Measurements from ENCODE around the gene CYP3A7. TPM values are rescaled to one million over a fixed set of nuclear protein-coding genes. Genes with fewer than 3 reads are reported as not detected.
A peak's percentile ranks its signal among the peaks of the same experiment; 100 is the strongest.

Gene CYP3A7
- total and polyA plus RNA-seq, 9 of the 15 experiments (the other 6 are each of a cell fraction or from before 2014, with no cell fraction given) = 0.20 TPM; not detected in 8

DNA sequence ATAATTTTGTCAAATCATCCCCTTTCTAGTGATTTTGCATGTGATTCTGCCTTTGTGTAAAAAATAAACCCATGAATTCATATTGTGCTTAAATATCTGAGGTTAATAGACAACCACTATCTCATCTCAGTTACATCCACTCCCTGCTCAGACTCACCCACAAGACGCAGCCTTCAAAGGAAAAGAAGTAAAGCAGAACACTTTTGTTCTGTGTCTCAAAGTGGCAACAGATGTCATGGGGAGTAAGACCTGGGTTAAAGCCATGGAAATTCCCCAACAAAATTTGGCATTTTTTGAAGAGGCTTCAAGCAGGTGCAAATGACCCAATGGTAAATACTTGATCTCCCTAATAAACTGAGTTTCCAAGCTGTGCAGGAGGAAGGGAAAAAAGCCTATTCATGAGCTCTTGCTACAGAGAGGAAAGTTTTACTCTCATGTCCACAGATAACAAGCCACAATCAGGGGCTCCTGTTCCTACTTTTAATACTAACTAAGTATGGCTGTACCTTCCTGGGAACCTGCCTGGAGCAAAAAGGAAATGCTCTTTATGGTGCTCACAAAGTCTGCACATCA, 4.7 kb downstream of the CYP3A7 start:
- no peaks in the 10 kb centered on the region for H3K9me3 ChIP-seq (replicated peaks; ENCODE audit: control insufficient read depth, insufficient read depth, low read depth, low read length)
- ATAC-seq = no peak
- no peak overlapping the region for H3K4me2 ChIP-seq (ENCODE audit: insufficient read depth, low read length)
- H3K9ac ChIP-seq (ENCODE audit: insufficient read depth in 1 of 2, low read depth in 2 of 2, low read length in 2 of 2) = no peak overlapping the region
- ChIA-PET CTCF (ENCODE audit: low intra/inter-chr PET ratio) (no interaction called here), POLR2A (interaction anchor here (0.7 to 2.0 kb wide), 2 partner anchors 9 to 101 kb away, joined by 3 to 6 read pairs; no protein-coding TSS in a partner anchor)
- H3K9me1 ChIP-seq (ENCODE audit: control insufficient read depth, insufficient read depth, low read length) = no peaks in the 10 kb centered on the region
- intact Hi-C loops (cut with micrococcal nuclease) (no loop called here), in situ Hi-C loops (cut with MboI) (no loop called here)
- H3K27me3 ChIP-seq (ENCODE audit: control insufficient read depth in 2 of 2, insufficient read depth in 2 of 2, low read length in 2 of 2) = no peaks in the 10 kb centered on the region
- no peaks in the 10 kb centered on the region for H4K20me1 ChIP-seq (replicated peaks; ENCODE audit: control insufficient read depth, insufficient read depth, low read length)
- no peak for TF ChIP-seq PPARD (CRISPR knock-in tag; IDR thresholded peaks at IDR 0.05)
- TF ChIP-seq MAFG (tag; conservative IDR thresholded peaks at IDR 0.05) = 0 out of 2 replicates have a peak, but pooled peaks have one; percentile 15
- no peaks in the 10 kb centered on the region for H3K36me3 ChIP-seq (ENCODE audit: control insufficient read depth, insufficient read depth, low read length)
- no peaks in the 10 kb centered on the region; a peak in 2 of 5 replicates for H3K4me1 ChIP-seq (replicated peaks in 1 of 2; ENCODE audit: control insufficient read depth in 2 of 2, insufficient read depth in 2 of 2, low read length in 2 of 2)
- no peak overlapping the region for H2AFZ ChIP-seq (ENCODE audit: low read depth, low read length)
- no peak for DNase-seq (ENCODE audit: extremely low read depth in 1 of 4, low spot score in 3 of 4)
- FAIRE-seq = no peak
- H3K4me3 ChIP-seq = no peak overlapping the region
- H3K79me2 ChIP-seq (ENCODE audit: control insufficient read depth, insufficient read depth, low read length) = no peaks in the 10 kb centered on the region
- no TSS peak for BruUV-seq (replicated peaks)
- WGBS (ENCODE audit: insufficient coverage, low coverage, missing lambda C conversion rate) = 16% methylated on average over 1 of the region's 1 CpG
- H3K27ac ChIP-seq (ENCODE audit: extremely low read depth, low read depth, low read length) = no peak overlapping the region

DNA sequence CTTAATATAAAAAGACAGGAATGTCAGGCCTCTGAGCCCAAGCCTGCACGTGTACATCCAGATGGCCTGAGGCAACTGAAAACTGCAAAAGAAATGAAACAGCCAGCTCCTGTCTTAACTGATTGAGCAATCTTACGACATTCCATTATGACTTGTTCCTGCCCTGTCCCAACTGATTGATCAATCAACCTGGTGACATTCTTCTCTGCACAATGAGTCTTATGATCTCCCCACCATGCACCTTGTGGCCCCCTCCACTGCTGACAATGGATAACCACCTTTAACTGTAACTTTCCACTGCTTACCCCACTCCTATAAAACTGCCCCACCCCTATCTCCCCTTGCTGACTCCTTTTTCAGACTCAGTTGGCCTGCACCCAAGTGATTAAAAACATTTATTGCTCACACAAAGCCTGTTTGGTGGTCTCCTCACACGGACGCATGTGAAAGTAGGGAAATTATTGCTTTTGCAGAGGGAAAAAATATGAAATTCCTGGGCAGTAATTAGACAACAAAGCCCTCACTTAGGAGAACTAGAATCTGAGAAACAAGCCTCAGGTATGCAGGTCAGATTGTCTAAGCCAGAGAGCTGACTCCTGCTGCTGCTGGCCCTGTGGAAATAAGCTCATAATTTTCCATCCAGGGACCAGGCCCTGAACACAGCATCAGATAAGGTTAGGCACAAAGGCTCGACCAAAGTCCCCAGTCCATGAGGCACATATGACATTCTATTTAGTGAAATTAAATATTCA, 5.3 kb downstream of the CYP3A7 start:
- Histone ChIP-seq H3K9me1 (ENCODE audit: control insufficient read depth, insufficient read depth, low read length) (no peaks in the 10 kb centered on the region), H3K4me3 (no peak overlapping the region), H3K27ac (ENCODE audit: extremely low read depth, low read depth, low read length) (no peak overlapping the region), H2AFZ (ENCODE audit: low read depth, low read length) (no peak overlapping the region), H3K79me2 (ENCODE audit: control insufficient read depth, insufficient read depth, low read length) (no peaks in the 10 kb centered on the region), H3K4me1 (replicated peaks in 1 of 2; ENCODE audit: control insufficient read depth in 2 of 2, insufficient read depth in 2 of 2, low read length in 2 of 2) (no peaks in the 10 kb centered on the region; a peak in 2 of 5 replicates), H3K36me3 (ENCODE audit: control insufficient read depth, insufficient read depth, low read length) (no peaks in the 10 kb centered on the region), H4K20me1 (replicated peaks; ENCODE audit: control insufficient read depth, insufficient read depth, low read length) (no peaks in the 10 kb centered on the region), H3K9me3 (replicated peaks; ENCODE audit: control insufficient read depth, insufficient read depth, low read depth, low read length) (no peaks in the 10 kb centered on the region), H3K9ac (ENCODE audit: insufficient read depth in 1 of 2, low read depth in 2 of 2, low read length in 2 of 2) (no peak overlapping the region), H3K4me2 (ENCODE audit: insufficient read depth, low read length) (no peak overlapping the region), H3K27me3 (ENCODE audit: control insufficient read depth in 2 of 2, insufficient read depth in 2 of 2, low read length in 2 of 2) (no peaks in the 10 kb centered on the region)
- CTCF ChIA-PET (ENCODE audit: low intra/inter-chr PET ratio) = no interaction called here
- 26% methylated on average over 5 of the region's 5 CpGs for WGBS (ENCODE audit: insufficient coverage, low coverage, missing lambda C conversion rate)
- BruUV-seq (replicated peaks) = no TSS peak
- TF ChIP-seq CEBPB (tag; IDR thresholded peaks at IDR 0.05) (peak; percentile 76), ZNF778 (CRISPR knock-in tag; IDR thresholded peaks at IDR 0.05) (no peak), CEBPG (CRISPR knock-in tag; IDR thresholded peaks at IDR 0.05) (no peak), CEBPG (tag; conservative IDR thresholded peaks at IDR 0.05 in 1 of 2, IDR thresholded peaks at IDR 0.05 in 1 of 2) (peak; percentile 52 to 88)
- in situ Hi-C loops (cut with MboI) (no loop called here), intact Hi-C loops (cut with micrococcal nuclease) (no loop called here)
- POLR2A ChIA-PET = interaction anchor here (0.5 to 2.0 kb wide), 3 partner anchors 9 to 88 kb away, joined by 3 to 6 read pairs (median 3); no protein-coding TSS in a partner anchor
- no peak for ATAC-seq
- FAIRE-seq = no peak
- no peak for DNase-seq (ENCODE audit: extremely low read depth in 1 of 4, low spot score in 3 of 4)
